HL-60 (cell line): ENCODE data around the gene MOB2.

Experiments used
- DNase-seq, 2 experiments: peaks; one replicate each; pipeline ENCODE4 v3.0.0-alpha.2; 2010 to 2020; ENCODE audit warnings: low read depth in 1 of 2, low spot score in 1 of 2
- H3K27ac ChIP-seq: fragments of 250-450 bp; sonication (Bioruptor Pico); replicated peaks from 2 replicates; pipeline ENCODE4 v1.5.1; 2020; ENCODE audit warnings: mild to moderate bottlenecking, moderate library complexity
- H3K27me3 ChIP-seq: fragments of 250-450 bp; sonication (Bioruptor Pico); 2 replicates; pipeline ENCODE4 v1.5.1; 2021; ENCODE audit warnings: mild to moderate bottlenecking, moderate library complexity; ENCODE audit not compliant: insufficient read depth, poor library complexity, severe bottlenecking
- H3K4me3 ChIP-seq: replicated peaks from 2 replicates; pipeline ENCODE4 v1.5.1; 2011; ENCODE audit warnings: mild to moderate bottlenecking, control low read depth, low read length; ENCODE audit not compliant: insufficient read depth
- CTCF ChIP-seq: IDR thresholded peaks from one replicate; pipeline ENCODE4 v1.5.1; 2011; ENCODE audit warnings: low read length, control low read depth, inconsistent platforms; ENCODE audit not compliant: insufficient read depth
- GABPA ChIP-seq: IDR thresholded peaks from 2 replicates; pipeline ENCODE4 v1.6.1; 2012; ENCODE audit warnings: low read depth
- POLR2AphosphoS5 ChIP-seq: IDR thresholded peaks from 2 replicates; pipeline ENCODE4 v1.6.1; 2012; ENCODE audit warnings: low read depth
- REST ChIP-seq: IDR thresholded peaks from 2 replicates; pipeline ENCODE4 v1.6.1; 2012; ENCODE audit warnings: low read depth; ENCODE audit not compliant: insufficient replicate concordance
- SPI1 ChIP-seq: IDR thresholded peaks from 2 replicates; pipeline ENCODE4 v1.6.1; 2012; ENCODE audit warnings: low read depth, mild to moderate bottlenecking, borderline replicate concordance

Gene MOB2

DNA sequence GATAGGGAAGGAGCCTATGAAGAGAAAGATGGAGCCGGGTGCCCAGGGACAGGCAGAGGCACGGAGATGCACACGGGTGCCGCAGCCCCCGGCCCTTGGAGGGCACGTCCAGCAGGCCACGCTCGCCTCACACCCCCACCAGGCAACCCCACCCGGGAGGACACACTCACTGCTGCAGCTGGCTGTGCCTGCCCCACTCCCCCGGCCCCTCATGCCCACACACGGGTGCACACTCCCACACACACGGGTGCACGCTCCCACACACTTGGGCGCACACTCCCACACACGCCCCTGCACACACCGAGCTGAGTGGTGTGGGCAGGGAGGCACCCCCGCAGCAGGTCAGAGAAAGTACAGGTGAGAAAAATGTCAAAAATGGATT is 1.1 kb downstream of the MOB2 start:
- TF ChIP-seq GABPA: no peak
- no peak for TF ChIP-seq REST
- TF ChIP-seq SPI1: no peak
- no peak for TF ChIP-seq POLR2AphosphoS5
- TF ChIP-seq CTCF: no peak
- DNase-seq: no peak
- Histone ChIP-seq H3K27me3 (no peaks in the 10 kb centered on the region), H3K4me3 (no peak overlapping the region), H3K27ac (no peak overlapping the region)

DNA sequence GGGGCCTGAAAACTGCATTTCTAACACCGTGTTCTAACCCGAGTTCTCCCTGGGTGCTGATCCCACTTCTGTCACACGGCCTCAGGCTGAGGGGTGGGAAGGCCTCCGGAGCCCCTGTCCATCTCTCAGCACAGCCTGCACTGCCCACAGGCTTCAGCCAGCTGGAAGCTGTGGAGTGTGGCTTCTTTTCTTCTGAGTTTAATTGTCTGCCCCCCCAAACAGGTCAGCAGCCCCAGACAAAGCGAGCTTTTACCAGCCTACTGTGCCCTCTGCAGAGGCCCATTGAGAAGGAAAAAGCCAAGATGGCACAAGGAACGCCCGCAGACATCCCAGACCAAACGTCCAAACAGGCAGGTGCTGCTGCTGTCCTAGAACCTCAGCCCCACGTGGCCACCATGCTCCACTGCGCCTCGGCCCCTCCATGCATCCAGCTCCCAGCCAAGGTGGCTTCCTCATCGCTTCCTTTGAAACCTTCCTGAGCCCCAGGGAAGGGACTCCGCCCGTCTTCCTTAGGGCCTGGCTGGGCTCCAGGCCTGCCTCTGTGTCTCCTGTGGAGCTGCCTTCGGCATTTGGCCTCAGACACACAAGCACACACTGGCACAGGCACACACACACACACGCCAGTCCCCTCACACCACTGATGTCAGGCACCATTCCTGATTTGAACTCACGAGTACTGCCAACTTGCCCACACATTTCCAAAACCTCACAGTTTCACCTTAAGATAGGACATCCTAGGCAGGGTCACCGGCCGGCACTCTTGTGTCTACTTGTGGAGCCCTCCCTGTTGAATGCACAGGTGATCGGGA is 1.7 kb downstream of the MOB2 start:
- H3K27ac ChIP-seq: no peak overlapping the region

More for the DNA sequence above, 1.7 kb downstream of the MOB2 start:
- Histone ChIP-seq H3K27me3 (no peaks in the 10 kb centered on the region), H3K4me3 (no peak overlapping the region)
- TF ChIP-seq POLR2AphosphoS5: no peak
- no peak for TF ChIP-seq SPI1
- TF ChIP-seq REST: no peak
- TF ChIP-seq CTCF: no peak
- TF ChIP-seq GABPA: no peak
- no peak for DNase-seq
